Thyroid gland (tissue), 4 donors: Measurements from ENCODE around the gene BNIP5.

Experiments
- POLR2A ChIP-seq, 2 donors: fragments of 450-650 bp; IDR thresholded peaks; one replicate each; pipeline ENCODE4 v1.6.1; 2017; ENCODE audit warnings: antibody characterized with exemption in 2 of 2, mild to moderate bottlenecking in 2 of 2, moderate library complexity in 1 of 2
- TF ChIP-seq, protein P1 (sequence below), 6 experiments: fragments of 200-600 bp in 3 of 6; fragments of 450-650 bp in 3 of 6; sonication (generic) in 3 of 6; IDR thresholded peaks; one replicate each; pipeline ENCODE4 v1.5.1; 2016 to 2019; ENCODE audit warnings: antibody characterized with exemption in 6 of 6, mild to moderate bottlenecking in 2 of 6, inconsistent platforms in 1 of 6, moderate library complexity in 1 of 6

- TF ChIP-seq, protein P1, sequence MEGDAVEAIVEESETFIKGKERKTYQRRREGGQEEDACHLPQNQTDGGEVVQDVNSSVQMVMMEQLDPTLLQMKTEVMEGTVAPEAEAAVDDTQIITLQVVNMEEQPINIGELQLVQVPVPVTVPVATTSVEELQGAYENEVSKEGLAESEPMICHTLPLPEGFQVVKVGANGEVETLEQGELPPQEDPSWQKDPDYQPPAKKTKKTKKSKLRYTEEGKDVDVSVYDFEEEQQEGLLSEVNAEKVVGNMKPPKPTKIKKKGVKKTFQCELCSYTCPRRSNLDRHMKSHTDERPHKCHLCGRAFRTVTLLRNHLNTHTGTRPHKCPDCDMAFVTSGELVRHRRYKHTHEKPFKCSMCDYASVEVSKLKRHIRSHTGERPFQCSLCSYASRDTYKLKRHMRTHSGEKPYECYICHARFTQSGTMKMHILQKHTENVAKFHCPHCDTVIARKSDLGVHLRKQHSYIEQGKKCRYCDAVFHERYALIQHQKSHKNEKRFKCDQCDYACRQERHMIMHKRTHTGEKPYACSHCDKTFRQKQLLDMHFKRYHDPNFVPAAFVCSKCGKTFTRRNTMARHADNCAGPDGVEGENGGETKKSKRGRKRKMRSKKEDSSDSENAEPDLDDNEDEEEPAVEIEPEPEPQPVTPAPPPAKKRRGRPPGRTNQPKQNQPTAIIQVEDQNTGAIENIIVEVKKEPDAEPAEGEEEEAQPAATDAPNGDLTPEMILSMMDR (IDR thresholded peaks at IDR 0.05), result no peak
- TF ChIP-seq POLR2A (IDR thresholded peaks at IDR 0.05), result no peak
Measured at GRCh38 chr6:36329798-36330291, 6.8 kb downstream of the BNIP5 start.
